Measurements from ENCODE around the gene SMG7.
"Not testable (repeated sequence)": the region's sequence is repeated elsewhere in the genome, so short reads cannot be mapped to it uniquely, and the experiment has no call there.

SMG7 gene

GRCh38 chr1:183472488-183473216 lies at the start of gene SMG7:
SMG7 (plus strand) TSS chr1:183472499; CDS start chr1:183472621, 122 bp downstream.
- DNase-seq: peak; percentile 59

- no peak for DNase-seq
These were observed 48.8 kb upstream of the SMG7 start for GRCh38 chr1:183423541-183423940.

GRCh38 chr1:183424691-183425090 lies 47.6 kb upstream of the SMG7 start:
- no peak for DNase-seq

GRCh38 chr1:183427591-183427990 lies 44.7 kb upstream of the SMG7 start:
- not testable (repeated sequence) for DNase-seq

- no peak for DNase-seq
These were observed 40.3 kb upstream of the SMG7 start for GRCh38 chr1:183431840-183432547.

GRCh38 chr1:183432548-183432875 lies 39.8 kb upstream of the SMG7 start:
- DNase-seq: no peak

GRCh38 chr1:183433703-183434102 lies 38.6 kb upstream of the SMG7 start:
- no peak for DNase-seq

- DNase-seq: no peak
These were observed 36.8 kb upstream of the SMG7 start for GRCh38 chr1:183435497-183435896.

- DNase-seq: no peak
These were observed 34.2 kb upstream of the SMG7 start for GRCh38 chr1:183438060-183438459.

GRCh38 chr1:183443011-183443410 lies 29.3 kb upstream of the SMG7 start:
- DNase-seq: no peak

GRCh38 chr1:183443466-183443865 lies 28.8 kb upstream of the SMG7 start:
- no peak for DNase-seq

- no peak for DNase-seq
These were observed 28.1 kb upstream of the SMG7 start for GRCh38 chr1:183444243-183444642.

GRCh38 chr1:183449223-183449770 lies 23.0 kb upstream of the SMG7 start:
- DNase-seq: no peak

- DNase-seq: no peak
These were observed 22.2 kb upstream of the SMG7 start for GRCh38 chr1:183450093-183450492.

GRCh38 chr1:183454377-183454776 lies 17.9 kb upstream of the SMG7 start:
- DNase-seq: no peak

GRCh38 chr1:183456826-183457225 lies 15.5 kb upstream of the SMG7 start:
- no peak for DNase-seq

- no peak for DNase-seq
These were observed 14.8 kb upstream of the SMG7 start for GRCh38 chr1:183457449-183457848.

- no peak for DNase-seq
These were observed 11.7 kb upstream of the SMG7 start for GRCh38 chr1:183460596-183460995.

- DNase-seq: no peak
These were observed 10.9 kb upstream of the SMG7 start for GRCh38 chr1:183461350-183461749.

GRCh38 chr1:183463566-183463965 lies 8.7 kb upstream of the SMG7 start:
- DNase-seq: no peak

- DNase-seq: no peak
These were observed 5.5 kb upstream of the SMG7 start for GRCh38 chr1:183466781-183467180.

GRCh38 chr1:183467687-183468086 lies 4.6 kb upstream of the SMG7 start:
- DNase-seq: no peak

GRCh38 chr1:183470147-183470960 lies 1.9 kb upstream of the SMG7 start:
- DNase-seq: peak; percentile 95

Data from stimulated activated CD4-positive, alpha-beta T cell treated with anti-CD3 and anti-CD28 coated beads, Interleukin-4, amount 100 ng/mL, for 1 hour (primary cell).